GM12873 (cell line): ENCODE results near the gene SPNS1.
A peak's percentile ranks its signal among the peaks of the same experiment; 100 is the strongest.

ENCODE experiments used
- TF ChIP-seq, protein P1 (sequence below): IDR thresholded peaks from 2 replicates; pipeline ENCODE4 v1.5.1; 2012; ENCODE audit warnings: low read depth, mild to moderate bottlenecking, moderate library complexity, low read length, control low read depth; ENCODE audit not compliant: insufficient read depth; ENCODE audit errors: missing control alignments

SPNS1 gene

DNA sequence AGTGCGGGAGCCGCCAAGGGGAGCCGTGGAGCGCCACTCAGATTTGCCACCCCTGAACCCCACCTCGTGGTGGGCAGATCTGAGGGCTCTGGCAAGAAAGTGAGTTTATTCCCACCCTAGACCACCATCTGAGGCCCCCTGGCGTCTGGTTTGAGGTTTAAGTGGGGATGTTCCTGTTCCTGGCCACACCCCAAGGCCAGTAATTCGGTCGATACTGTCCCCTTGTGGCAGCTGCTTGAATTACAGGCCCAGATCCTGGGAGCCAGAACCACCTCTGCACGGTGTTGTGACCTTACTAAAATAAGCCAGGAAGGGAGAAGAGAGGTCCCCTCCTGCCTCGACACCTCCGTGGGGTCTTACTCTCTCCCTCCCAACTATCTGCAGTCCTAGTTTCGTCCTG, 6.9 kb downstream of the SPNS1 start:
- TF ChIP-seq, protein P1, sequence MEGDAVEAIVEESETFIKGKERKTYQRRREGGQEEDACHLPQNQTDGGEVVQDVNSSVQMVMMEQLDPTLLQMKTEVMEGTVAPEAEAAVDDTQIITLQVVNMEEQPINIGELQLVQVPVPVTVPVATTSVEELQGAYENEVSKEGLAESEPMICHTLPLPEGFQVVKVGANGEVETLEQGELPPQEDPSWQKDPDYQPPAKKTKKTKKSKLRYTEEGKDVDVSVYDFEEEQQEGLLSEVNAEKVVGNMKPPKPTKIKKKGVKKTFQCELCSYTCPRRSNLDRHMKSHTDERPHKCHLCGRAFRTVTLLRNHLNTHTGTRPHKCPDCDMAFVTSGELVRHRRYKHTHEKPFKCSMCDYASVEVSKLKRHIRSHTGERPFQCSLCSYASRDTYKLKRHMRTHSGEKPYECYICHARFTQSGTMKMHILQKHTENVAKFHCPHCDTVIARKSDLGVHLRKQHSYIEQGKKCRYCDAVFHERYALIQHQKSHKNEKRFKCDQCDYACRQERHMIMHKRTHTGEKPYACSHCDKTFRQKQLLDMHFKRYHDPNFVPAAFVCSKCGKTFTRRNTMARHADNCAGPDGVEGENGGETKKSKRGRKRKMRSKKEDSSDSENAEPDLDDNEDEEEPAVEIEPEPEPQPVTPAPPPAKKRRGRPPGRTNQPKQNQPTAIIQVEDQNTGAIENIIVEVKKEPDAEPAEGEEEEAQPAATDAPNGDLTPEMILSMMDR = peak; percentile 90

DNA sequence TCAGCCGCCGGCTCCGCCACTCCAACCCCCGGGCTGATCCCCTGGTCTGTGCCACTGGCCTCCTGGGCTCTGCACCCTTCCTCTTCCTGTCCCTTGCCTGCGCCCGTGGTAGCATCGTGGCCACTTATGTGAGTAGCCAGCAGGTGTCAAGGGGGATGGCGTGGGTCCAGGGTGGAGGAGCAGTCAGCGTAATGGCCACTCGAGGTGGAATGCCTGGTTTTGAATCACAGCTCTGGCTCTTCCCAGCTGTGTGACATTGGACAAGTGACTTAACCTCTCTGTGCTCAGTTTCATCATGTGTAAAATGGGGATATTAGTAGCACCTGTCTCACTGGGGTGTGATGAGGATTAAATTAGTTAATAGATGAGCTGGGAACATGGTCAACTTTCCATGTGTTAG, 7.8 kb downstream of the SPNS1 start:
- TF ChIP-seq, protein P1 = no peak

DNA sequence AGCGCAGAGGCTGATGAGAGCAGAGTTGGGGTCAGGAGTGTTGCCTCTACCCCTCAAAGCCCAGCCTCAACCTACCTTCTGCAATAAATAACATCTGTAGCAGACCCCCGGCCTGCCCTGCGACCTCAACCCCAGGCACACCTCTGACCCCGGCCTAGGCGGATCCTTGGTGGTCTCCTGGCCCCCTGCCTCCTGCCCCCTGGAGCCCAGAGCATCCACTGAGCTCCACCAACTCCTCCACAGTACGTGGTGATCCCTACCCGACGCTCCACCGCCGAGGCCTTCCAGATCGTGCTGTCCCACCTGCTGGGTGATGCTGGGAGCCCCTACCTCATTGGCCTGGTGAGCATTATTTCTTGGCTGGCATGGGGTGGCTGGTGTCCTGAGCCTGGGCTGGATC, 8.4 kb downstream of the SPNS1 start:
- TF ChIP-seq, protein P1 = no peak

DNA sequence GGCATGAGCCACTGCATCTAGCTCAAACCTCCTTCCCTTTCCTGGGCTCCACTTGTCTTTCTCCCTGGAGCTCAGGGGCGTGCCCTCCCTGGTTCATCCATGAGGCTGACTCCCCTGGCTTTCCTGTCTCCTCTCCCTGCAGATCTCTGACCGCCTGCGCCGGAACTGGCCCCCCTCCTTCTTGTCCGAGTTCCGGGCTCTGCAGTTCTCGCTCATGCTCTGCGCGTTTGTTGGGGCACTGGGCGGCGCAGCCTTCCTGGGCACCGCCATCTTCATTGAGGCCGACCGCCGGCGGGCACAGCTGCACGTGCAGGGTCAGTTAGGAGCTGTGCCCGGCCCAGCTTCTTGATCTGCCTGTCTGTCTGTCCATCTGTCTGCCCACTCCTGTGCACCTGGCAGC, 9.1 kb downstream of the SPNS1 start:
- TF ChIP-seq, protein P1 = no peak

DNA sequence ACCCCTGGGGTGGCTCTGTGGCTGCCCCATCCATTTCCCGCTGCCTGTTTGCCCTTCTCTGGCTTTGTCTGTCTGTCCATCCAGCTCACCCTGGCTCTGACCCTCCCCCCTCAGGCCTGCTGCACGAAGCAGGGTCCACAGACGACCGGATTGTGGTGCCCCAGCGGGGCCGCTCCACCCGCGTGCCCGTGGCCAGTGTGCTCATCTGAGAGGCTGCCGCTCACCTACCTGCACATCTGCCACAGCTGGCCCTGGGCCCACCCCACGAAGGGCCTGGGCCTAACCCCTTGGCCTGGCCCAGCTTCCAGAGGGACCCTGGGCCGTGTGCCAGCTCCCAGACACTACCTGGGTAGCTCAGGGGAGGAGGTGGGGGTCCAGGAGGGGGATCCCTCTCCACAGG, 9.5 kb downstream of the SPNS1 start:
- TF ChIP-seq, protein P1 = no peak

DNA sequence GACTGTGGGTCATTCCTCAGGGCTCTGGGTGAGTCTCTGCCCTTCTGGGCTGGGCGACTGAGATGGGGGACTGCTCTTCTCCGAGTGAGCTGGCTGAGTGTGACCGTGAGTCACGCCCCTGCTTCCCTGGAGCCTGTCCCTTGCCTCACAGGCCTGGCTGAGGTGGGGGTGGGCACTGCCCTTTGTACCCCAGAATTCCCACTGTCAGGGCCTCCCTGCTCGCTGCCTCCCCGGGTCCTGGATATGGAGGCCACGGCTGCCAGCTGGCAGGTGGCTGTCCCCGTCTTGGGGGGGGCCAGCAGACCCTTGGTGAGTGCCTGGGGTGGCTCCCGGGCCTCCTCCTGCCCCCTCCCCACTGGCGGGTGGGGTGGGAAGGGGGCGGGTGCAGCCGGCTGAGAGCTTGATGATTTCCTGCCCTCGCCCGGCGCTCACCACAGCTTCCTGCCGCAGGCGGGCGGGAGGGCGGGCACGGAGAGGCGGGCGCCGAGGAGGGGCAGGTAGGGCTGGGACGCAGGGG, 10.1 kb downstream of the SPNS1 start, which contains the start of gene LAT:
LAT (plus strand) TSS at position 434 of the 517 bp plus-strand sequence. CDS start 366 bp downstream, outside the sequence.
- TF ChIP-seq, protein P1 = no peak

DNA sequence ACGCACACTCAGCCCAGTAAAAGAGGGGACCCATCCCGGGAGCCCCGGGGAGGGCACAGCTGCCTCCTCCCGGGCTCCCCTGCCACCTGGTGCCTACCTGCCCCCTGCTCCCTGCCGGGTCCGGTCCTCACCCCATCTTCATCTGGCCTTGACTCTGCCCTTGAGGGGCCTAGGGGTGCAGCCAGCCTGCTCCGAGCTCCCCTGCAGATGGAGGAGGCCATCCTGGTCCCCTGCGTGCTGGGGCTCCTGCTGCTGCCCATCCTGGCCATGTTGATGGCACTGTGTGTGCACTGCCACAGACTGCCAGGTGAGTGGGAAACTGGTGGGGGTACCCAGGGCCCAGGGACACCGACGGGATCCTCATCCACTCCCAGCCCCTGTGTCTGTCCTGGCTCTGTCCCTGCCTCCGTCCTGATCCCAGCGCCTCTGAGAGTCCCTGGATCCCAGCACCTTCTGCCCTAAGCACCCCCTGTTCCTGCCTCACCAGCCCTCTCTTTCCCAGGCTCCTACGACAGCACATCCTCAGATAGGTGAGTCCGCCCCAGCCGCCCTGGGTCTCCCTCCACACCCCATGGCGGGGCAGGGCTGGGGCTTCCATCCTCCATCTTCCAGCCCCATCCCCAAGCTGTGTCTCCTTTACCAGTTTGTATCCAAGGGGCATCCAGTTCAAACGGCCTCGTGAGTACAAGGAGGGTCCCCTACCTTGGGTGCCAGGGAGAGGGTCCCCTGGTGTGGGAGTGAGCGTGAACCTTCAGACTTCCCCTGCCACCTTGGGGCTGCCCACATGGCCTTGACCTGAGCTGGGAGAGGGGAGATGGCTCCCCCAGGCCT, 10.8 kb downstream of the SPNS1 start:
- TF ChIP-seq, protein P1 = no peak
